Stimulated activated CD4-positive, alpha-beta T cell treated with anti-CD3 and anti-CD28 coated beads, Interleukin-12 subunit alpha, Interleukin-12 subunit beta, amount 100 ng/mL, for 48 hours (primary cell): ENCODE results near the gene ACACA.
"Not testable (repeated sequence)": the region's sequence is repeated elsewhere in the genome, so short reads cannot be mapped to it uniquely, and the experiment has no call there.

ENCODE experiments used
- DNase-seq, 3 donors: peaks; one replicate each; pipeline ENCODE4 v3.0.0-alpha.2; 2020; ENCODE audit warnings: low read depth in 2 of 3, low spot score in 1 of 3

Gene ACACA

DNA sequence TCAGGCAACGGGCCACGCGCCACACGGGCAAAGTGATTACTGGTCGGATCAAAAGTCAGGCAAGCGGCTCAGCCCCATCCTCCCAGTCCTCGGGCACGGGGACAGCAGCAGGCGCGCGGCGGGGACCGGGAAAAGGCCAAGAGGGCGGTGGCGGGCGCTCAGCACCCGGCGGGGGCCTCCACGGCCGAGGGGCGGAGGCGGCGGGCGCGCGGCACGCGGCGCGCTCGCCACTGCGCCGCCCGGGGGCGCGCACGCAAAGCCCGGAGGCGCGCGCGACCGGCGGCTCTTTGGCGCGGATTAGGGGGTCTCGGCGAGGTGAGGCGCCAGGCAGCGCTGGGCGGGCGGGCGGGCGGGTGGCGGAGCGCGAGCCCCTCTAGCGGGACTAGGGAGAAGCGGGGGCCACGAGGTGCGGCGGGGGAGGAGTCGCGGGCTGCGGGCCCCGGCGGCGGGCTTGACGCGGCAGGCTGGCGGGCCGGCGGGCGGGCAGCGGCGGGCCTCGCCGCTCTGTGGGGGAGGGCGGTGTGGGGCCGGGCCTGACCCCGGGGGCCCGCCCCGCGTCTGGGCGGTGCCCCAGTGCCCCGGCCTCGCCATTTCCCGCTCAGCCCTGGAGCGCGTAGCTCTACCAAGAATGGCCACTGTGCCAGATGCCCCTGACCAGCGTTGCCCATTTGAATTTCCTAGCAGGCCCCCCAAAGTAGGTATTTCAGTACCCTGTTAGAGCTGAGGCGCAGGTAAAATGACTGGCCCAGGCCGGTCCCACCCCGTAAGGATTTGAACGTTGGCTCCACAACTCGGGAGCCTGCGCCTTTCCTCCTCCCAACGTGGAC, at the start of gene ACACA, which contains the start of gene TADA2A:
ACACA (minus strand) TSS at position 202 of the 827 bp plus-strand sequence. CDS start 537 bp downstream, outside the sequence.
TADA2A (plus strand) TSS at position 252 of the 827 bp plus-strand sequence. CDS start 4,480 bp downstream, outside the sequence.
- peak; percentile 63 to 75 (median 65) for DNase-seq

DNA sequence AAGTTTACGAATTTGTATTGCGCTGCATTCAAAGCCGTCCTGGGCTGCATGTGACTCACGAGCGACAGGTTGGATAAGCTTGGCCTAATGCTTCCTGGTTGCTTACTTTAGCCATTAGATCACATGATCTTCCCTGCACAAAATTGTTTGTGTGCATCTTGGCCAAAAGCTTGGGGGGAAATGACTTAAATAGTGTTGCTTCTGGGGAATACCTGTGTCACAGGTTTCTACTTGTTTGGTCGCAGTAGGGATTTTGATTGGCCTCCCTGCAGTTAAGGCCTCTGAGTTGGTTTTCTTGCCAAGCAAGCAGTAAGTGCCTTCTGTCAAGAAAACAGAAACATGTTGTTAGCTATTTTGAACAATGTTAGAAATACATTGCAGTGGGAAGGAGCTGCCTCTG, 43.5 kb upstream of the ACACA start:
- DNase-seq, result no peak

- DNase-seq, result no peak
These were observed 41.0 kb upstream of the ACACA start for GRCh38 chr17:37447641-37448040.

DNA sequence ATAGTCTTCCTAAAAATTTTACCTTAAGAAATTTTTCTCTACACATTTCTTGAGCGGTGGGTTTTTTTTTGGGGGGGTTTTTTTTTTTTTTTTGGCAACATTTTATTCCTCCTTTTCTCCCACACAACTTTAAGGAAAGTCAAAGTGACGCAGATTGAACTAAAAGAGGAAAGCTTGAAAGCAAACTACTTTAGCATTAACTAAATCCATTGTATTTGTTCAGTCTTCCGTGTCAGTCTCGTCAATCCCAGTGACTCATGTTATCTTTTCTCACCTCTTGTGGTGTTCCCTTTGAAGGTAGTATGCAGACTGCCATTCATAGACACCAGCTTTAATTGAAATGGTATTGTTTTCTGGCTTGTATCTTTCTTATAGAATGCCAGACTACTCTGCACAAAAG, 39.4 kb upstream of the ACACA start:
- DNase-seq, result no peak

DNA sequence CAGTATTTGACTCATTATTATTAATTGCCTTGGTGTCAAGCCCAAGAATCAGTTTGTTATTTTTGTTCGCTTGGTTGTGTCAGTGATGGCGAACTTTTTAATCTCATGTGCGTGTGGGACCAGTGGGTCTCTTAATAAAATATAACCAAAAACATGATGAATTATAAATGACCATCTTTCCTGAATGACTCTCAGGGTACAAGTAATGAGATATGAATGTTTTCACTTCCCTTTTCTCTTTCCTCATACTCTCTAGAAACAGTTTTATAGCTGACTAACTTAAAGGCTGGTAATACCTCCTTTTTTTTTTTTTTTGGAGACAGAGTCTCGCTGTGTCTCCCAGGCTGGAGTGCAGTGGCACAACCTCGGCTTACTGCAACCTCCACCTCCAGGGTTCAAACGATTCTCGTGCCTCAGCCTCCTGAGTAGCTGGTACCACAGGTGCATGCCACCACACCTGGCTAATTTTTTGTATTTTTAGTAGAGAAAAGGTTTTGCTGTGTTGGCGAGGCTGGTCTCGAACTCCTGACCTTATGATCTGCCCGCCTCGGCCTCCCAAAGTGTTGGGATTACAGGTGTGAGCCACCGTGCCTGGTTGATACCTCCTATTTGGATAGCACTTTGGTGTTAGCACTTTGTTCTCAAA, 34.9 kb upstream of the ACACA start:
- not testable (repeated sequence) for DNase-seq

DNA sequence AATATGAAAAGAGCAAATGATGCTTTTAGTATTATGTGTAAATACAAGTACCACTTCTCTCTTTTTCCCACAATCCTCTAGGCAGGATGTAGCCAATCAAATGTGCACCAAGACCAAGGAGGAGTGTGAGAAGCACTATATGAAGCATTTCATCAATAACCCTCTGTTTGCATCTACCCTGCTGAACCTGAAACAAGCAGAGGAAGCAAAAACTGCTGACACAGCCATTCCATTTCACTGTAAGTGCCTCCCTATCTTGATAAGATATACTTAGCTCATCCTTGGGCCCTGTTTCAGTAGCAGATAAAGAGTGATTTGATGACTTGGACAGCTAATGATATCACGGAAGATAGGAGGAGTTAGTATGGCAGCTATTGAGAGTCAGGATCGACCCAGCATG, 33.8 kb upstream of the ACACA start:
- no peak for DNase-seq

DNA sequence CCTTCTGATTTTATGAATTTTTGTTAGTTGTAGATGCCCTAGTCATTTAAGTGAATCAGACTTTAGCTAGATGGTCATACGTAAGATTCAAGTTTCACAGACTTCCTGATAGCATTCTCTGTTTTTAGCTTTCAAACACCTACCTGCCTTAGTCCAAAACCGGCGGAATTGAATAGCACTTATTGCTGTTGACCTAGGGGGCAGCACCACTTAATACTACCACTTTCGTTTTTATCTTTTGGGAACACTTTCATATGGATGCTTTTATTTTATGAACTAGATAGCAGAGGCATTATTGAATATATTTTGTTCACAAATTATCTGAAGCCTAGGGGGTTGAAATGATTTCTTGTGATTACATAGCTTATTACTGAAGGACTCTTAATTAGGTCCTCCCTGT, 31.5 kb upstream of the ACACA start:
- no peak for DNase-seq

DNA sequence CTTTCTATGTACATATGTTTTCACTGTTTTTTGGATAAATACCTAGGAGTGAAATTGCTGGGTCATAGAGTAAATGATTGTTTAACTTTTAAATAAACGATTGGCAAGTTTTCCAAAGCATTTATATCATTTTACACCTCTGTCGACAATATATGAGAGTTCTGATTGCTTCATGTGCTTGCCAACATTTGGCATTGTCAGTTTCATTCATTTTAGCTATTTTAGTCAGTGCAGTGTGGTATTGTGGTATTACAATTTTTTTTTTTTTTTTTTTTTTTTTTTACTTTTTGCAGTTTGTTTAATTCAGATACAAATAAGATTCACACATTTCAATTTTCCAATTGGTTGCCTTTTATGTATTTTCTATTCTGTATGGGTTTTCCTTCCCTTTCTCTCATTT, 26.0 kb upstream of the ACACA start:
- no peak for DNase-seq

DNA sequence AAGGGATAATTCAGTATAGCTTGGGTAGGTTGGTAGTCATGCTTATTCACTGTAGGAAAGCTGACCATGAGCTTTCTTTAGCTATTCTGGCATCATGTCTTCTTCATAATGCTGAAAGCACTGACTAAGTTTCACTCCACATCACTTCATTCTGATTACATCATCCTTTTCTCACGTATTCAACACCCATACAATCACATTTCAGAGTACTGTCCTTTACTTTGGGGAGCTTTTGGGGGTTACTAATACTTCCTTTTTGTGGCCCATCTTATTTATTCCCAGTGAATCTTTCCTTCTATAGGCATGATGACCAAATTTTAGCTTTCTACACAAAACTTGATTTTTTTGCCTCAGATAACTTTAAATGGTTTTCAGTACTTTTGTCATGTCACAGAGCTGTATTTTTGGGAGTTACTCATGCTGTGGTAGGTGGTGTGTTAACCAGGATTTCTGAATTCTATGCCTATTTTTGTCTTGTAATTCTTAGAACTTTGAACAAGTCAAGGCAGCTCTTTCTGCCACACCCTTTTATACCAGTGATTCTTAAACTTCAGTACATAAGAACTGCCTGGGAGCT, 23.5 kb upstream of the ACACA start:
- no peak for DNase-seq

GRCh38 chr17:37429453-37429852, 22.8 kb upstream of the ACACA start:
- DNase-seq, result no peak

- no peak for DNase-seq
These were observed 22.4 kb upstream of the ACACA start for GRCh38 chr17:37429039-37429438.

GRCh38 chr17:37425268-37425667, 18.6 kb upstream of the ACACA start:
- DNase-seq, result no peak

- no peak for DNase-seq
These were observed 16.5 kb upstream of the ACACA start for GRCh38 chr17:37422971-37423625.

DNA sequence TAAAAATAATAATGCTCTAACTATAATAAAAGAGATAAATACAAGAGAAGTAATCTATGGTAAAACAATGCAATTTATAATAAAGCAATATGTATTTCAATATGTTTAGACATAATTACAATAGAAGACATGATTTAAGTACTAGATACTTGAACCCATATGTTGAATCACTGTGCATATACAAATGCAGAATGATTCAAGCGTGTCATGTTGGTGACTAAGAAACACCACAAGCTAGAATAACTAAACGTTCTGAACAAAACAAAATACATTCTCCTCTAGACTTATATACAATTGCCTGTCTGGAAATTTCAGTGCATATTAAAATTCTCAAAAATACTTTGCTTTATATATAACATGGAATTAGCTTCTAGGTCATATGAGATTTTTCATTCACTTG, 11.2 kb upstream of the ACACA start:
- DNase-seq, result no peak

DNA sequence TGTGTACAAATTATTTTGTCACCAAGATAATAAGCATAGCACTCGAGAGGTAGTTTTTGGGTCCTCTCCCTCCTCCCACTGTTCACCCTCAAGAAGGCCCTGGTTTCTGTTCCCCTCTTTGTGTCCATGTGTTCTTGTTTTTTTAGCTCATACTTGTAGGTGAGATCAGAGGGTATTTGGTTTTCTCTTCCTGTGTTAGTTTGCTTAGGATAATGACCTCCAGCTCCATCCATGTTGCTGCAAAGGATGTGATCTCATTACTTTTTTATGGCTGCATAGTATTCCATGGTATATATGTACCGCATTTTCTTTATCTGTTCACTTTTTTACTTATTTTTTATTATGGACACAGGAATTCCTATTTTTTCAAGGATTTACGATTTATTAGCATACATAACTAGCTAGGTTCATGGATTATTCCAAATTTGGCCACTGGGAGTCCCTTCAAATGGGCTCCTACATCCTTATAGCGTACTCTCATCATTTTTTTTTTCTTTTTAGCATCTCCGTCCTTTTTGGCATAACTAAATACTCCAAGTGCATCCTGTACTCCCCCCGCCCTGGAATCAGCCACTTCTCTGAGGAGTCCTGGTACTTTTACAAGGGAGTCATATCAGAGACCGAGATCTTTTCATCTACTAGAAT, 7.4 kb upstream of the ACACA start:
- no peak for DNase-seq

DNA sequence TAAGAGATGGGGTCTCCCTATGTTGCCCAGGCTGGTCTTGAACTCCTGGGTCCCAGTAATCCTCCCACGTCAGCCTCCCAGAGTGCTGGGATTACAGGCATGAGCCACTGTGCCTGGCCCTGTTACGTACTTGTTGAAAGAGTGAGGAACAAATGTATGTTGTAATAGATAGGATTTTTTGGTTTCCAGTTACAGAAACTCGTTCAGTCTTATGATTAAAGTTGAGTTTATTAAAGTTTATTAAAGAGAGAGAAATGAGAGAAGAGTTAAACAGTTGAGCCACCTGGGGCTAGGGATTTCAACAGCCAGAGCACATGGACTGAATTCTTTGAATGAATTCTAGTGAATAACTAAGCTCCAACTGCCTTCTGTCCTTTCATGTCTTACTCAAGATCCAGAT, 3.7 kb upstream of the ACACA start:
- no peak for DNase-seq

DNA sequence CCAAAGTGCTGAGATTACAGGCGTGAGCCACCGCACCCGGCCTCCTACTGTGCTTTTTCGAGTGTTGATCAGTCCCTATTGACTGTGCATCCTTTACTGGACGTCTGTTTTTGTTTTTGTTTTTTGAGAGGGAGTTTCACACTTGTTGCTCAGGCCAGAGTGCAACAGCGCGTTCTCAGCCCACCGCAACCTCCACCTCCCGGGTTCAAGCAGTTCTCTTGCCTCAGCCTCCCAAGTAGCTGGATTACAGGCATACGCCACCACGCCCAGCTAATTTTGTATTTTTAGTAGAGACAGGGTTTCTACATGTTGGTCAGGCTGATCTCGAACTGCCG, 1.5 kb upstream of the ACACA start:
- not testable (repeated sequence) for DNase-seq

- DNase-seq, result no peak
These were observed 541 bp downstream of the ACACA start for GRCh38 chr17:37405955-37406634.

GRCh38 chr17:37405522-37405921, 1.1 kb downstream of the ACACA start:
- DNase-seq, result not testable (repeated sequence)

DNA sequence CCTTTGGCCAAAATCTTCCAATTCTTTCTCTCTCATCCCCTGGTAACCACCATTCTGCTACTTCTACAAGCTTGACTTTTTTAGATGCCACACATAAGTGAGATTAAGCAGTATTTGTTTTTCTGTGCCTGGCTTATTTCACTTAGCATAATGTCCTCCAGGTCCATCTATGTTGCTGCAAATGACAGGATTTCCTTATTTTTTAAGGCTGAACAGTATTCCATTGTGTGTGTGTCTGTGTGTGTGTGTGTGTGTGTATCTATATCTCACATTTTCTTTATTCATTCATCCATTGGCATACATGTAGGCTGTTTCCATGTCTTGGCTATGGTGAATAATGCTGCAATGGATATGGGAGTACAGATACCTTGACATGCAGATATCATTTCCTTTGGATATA, 6.1 kb downstream of the ACACA start:
- DNase-seq, result no peak
